K562 (cell line): ENCODE measurements around the gene ATP8B4.

ENCODE experiments used
- BHLHE40 ChIP-seq: IDR thresholded peaks from 2 replicates; pipeline ENCODE4 v1.6.1; 2011; ENCODE audit warnings: low read length, improper control_type of control experiment
- CBFB ChIP-seq: sonication (generic); formaldehyde crosslinking; IDR thresholded peaks from 2 replicates; pipeline ENCODE4 v1.4.0; 2020; ENCODE audit warnings: mild to moderate bottlenecking, missing genetic modification reagents
- FOXA1 ChIP-seq: fragments of 450-650 bp; IDR thresholded peaks from 2 replicates; pipeline ENCODE4 v1.6.1; 2016; ENCODE audit warnings: mild to moderate bottlenecking, borderline replicate concordance
- GABPA ChIP-seq: fragments of 200-800 bp; sonication (Bioruptor generic); conservative IDR thresholded peaks from 2 replicates; pipeline ENCODE4 v1.6.1; 2016; ENCODE audit warnings: low read depth, missing genetic modification characterization, missing compliant biosample characterization
- PHF21A ChIP-seq: fragments of 450-650 bp; IDR thresholded peaks from 2 replicates; pipeline ENCODE4 v1.6.1; 2017; ENCODE audit warnings: low read depth, borderline replicate concordance
- POU5F1 ChIP-seq: fragments of 150-350 bp; IDR thresholded peaks from 2 replicates; pipeline ENCODE4 v1.6.1; 2014; ENCODE audit warnings: borderline replicate concordance, low read length, low read depth, mild to moderate bottlenecking; ENCODE audit not compliant: partially characterized antibody
- RBBP5 ChIP-seq: fragments of 200-600 bp; sonication (generic); IDR thresholded peaks from 2 replicates; pipeline ENCODE4 v1.6.1; 2012; ENCODE audit warnings: borderline replicate concordance, mild to moderate bottlenecking, low read length, control low read depth, inconsistent platforms; ENCODE audit not compliant: insufficient read depth, poor library complexity, severe bottlenecking
- SP1 ChIP-seq: sonication (generic); formaldehyde crosslinking; IDR thresholded peaks from 2 replicates; pipeline ENCODE4 v1.8.1; 2022; ENCODE audit warnings: mild to moderate bottlenecking, missing genetic modification reagents
- TCF7 ChIP-seq: sonication (generic); IDR thresholded peaks from 2 replicates; pipeline ENCODE4 v1.6.1; 2016; ENCODE audit warnings: antibody characterized with exemption, borderline replicate concordance
- TCF7L2 ChIP-seq: fragments of 150-350 bp; IDR thresholded peaks from 2 replicates; pipeline ENCODE4 v1.6.1; 2016; ENCODE audit warnings: low read depth, mild to moderate bottlenecking, low read length, moderate library complexity
- ZC3H8 ChIP-seq: fragments of 450-650 bp; IDR thresholded peaks from 2 replicates; pipeline ENCODE4 v1.6.1; 2017
- ZNF707 ChIP-seq: fragments of 250-450 bp; sonication (Bioruptor Pico); conservative IDR thresholded peaks from 2 replicates; pipeline ENCODE4 v1.8.0; 2022; ENCODE audit warnings: inconsistent platforms, mild to moderate bottlenecking, moderate library complexity
- TF ChIP-seq, protein P1 (sequence below), 3 experiments: fragments of 200-800 bp in 1 of 3; sonication (Bioruptor generic) in 1 of 3; sonication (generic) in 1 of 3; formaldehyde crosslinking in 1 of 3; IDR thresholded peaks; 2 replicates each; pipeline versions ENCODE4 v1.6.1 to v1.8.0; 2016 to 2022; ENCODE audit warnings: mild to moderate bottlenecking in 2 of 3, missing compliant biosample characterization in 2 of 3, missing genetic modification characterization in 2 of 3, missing genetic modification reagents in 1 of 3
- TF ChIP-seq, protein P2 (sequence below): fragments of 250-450 bp; sonication (Bioruptor Pico); IDR thresholded peaks from 2 replicates; pipeline ENCODE4 v1.8.0; 2022; ENCODE audit warnings: moderate library complexity, mild to moderate bottlenecking, inconsistent platforms

DNA sequence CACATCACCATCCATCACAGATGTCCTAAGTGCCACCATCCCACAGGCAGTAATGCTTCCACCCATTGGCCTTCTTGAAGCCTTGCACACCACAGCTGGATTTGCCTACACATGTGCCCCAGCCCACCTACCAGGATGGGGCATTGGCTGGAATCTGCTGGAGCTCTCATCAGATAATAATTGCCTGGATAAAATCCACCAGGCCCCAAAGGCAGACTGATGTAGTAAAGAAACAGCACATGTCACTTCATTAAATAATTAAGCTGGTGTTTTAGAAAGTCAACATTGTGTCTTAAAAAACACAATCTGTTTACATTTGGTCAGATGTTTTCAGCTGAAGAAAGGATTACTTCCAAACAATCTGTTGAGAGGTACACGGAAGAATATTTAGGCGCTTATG lies 229.5 kb downstream of the ATP8B4 start:
- TF ChIP-seq, protein P1, sequence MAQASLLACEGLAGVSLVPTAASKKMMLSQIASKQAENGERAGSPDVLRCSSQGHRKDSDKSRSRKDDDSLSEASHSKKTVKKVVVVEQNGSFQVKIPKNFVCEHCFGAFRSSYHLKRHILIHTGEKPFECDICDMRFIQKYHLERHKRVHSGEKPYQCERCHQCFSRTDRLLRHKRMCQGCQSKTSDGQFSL (CRISPR knock-in tag; IDR thresholded peaks at IDR 0.05): no peak
- TF ChIP-seq, protein P1 (tag; IDR thresholded peaks at IDR 0.05): no peak
- TF ChIP-seq ZC3H8 (no peak), POU5F1 (no peak), BHLHE40 (no peak), FOXA1 (no peak), CBFB (no peak), GABPA (tag) (no peak), TCF7 (no peak), RBBP5 (no peak), TCF7L2 (no peak), PHF21A (no peak), ZNF707 (CRISPR knock-in tag) (no peak), SP1 (no peak)
- TF ChIP-seq, protein P2, sequence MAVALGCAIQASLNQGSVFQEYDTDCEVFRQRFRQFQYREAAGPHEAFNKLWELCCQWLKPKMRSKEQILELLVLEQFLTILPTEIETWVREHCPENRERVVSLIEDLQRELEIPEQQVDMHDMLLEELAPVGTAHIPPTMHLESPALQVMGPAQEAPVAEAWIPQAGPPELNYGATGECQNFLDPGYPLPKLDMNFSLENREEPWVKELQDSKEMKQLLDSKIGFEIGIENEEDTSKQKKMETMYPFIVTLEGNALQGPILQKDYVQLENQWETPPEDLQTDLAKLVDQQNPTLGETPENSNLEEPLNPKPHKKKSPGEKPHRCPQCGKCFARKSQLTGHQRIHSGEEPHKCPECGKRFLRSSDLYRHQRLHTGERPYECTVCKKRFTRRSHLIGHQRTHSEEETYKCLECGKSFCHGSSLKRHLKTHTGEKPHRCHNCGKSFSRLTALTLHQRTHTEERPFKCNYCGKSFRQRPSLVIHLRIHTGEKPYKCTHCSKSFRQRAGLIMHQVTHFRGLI: no peak
